Fibroblast of pulmonary artery (primary cell): ENCODE measurements around the gene PCDHGC5.

ENCODE experiments used
- DNase-seq: peaks from one replicate; pipeline ENCODE4 v3.0.0-alpha.2; 2010; ENCODE audit warnings: low read depth
- H3K4me3 ChIP-seq: replicated peaks from 2 replicates; pipeline ENCODE4 v1.5.1; 2011; ENCODE audit warnings: low read depth, mild to moderate bottlenecking, control low read depth, low read length, moderate library complexity
- TF ChIP-seq, protein P1 (sequence below): IDR thresholded peaks from 2 replicates; pipeline ENCODE4 v1.5.1; 2011; ENCODE audit warnings: mild to moderate bottlenecking, control low read depth, low read length, inconsistent platforms; ENCODE audit errors: missing control alignments

The PCDHGC5 gene

DNA sequence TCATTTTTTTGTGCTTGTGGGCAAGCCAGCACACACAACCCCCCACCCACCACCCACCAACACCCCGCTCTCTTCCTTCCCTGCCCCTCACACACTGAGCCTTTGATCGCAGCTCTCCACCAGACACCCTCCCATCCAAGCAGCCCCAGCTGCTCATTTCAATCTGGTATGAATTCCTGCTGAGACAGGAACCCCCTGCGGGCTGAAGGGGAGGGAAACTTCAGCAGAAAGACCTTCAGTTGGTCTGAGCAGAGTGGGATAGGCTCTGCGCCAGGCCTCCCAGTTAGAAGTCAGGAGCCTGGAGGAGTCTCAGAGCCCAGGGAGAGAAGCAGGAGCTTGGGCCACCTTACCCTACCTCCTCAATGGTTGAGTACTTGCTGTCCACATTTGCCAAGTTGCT, 7.2 kb downstream of the PCDHGC5 start:
- H3K4me3 ChIP-seq = no peak overlapping the region
- no peak for DNase-seq
- TF ChIP-seq, protein P1, sequence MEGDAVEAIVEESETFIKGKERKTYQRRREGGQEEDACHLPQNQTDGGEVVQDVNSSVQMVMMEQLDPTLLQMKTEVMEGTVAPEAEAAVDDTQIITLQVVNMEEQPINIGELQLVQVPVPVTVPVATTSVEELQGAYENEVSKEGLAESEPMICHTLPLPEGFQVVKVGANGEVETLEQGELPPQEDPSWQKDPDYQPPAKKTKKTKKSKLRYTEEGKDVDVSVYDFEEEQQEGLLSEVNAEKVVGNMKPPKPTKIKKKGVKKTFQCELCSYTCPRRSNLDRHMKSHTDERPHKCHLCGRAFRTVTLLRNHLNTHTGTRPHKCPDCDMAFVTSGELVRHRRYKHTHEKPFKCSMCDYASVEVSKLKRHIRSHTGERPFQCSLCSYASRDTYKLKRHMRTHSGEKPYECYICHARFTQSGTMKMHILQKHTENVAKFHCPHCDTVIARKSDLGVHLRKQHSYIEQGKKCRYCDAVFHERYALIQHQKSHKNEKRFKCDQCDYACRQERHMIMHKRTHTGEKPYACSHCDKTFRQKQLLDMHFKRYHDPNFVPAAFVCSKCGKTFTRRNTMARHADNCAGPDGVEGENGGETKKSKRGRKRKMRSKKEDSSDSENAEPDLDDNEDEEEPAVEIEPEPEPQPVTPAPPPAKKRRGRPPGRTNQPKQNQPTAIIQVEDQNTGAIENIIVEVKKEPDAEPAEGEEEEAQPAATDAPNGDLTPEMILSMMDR = no peak

GRCh38 chr5:141501761-141502160, 12.9 kb downstream of the PCDHGC5 start:
- H3K4me3 ChIP-seq = no peak overlapping the region
- no peak for DNase-seq
- TF ChIP-seq, protein P1 = no peak

GRCh38 chr5:141503681-141504080, 14.8 kb downstream of the PCDHGC5 start:
- no peak for DNase-seq
- TF ChIP-seq, protein P1 = no peak
- H3K4me3 ChIP-seq = no peak overlapping the region

GRCh38 chr5:141504216-141504615, 15.3 kb downstream of the PCDHGC5 start:
- DNase-seq = no peak
- H3K4me3 ChIP-seq = no peak overlapping the region
- TF ChIP-seq, protein P1 = no peak

DNA sequence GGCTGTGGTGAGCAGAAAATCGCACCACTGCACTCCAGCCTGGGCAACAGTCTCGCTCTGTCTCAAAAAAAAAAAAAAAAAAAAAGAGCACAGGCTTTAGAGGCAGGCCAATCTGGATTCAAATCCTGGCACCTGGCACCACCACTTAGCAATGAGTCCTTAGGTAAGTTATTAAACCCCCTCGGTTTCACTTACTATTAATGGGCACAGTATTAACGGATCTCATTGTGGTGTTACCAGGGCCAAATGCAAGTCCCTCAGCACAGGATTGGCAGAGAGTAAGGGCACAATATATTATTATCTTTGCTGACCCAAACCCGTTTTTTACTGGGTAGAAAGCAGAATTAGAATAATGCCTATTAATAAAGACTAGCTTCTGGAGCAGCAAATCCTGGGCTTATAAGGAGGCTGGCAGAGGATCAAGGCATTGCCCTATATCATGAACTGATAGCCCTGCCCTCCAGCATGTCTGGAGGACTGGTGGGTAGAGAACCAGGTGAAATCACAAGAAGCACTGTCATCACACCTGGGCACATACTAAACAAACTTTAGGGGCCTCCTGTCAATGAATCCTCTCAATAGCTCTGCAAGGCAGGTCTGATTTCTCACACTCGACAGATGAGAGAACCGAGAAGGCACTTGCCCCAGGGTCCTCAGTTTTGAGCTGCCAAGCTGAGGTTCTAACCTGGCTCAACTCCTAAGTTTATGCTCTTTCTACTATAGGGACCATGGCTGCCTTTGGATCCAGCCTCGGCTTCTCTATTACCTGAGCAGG, 17.7 kb downstream of the PCDHGC5 start:
- H3K4me3 ChIP-seq = no peak overlapping the region
- DNase-seq = no peak
- TF ChIP-seq, protein P1 = no peak

DNA sequence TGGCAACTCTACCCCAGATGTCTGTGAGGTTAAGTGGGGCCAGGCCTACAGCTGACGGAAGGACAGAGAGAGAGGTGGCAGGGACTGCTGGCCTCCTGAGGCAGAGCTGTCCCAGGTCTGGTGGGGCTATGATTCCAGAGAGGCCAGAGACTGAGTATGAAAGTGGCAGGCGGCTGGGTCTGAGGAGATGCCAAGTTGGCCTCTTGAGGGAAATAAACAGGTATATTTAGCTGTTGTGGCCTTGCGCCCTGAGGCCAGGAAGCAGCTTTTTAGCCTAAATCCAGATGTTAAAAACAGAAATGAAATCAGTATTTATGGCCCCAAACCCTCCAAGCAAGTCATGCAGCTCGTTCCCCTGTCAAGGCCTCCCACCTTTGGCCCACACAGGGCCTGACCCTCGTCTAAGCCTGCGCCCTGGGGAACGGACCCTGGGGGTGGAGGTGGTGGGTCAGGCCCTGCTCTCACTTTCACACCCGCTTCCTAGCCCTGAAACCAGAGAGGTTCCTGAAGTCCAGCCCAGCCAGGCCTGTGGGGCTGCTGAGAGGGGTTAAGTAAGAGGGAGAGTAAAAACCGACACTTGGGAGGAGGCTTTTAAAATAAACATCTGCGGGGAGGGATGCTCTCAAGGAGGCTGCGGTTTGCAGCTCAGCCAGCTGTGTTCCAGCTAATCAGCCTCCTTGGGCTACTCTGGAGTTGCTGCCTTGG, 18.7 kb downstream of the PCDHGC5 start:
- H3K4me3 ChIP-seq = peak overlapping the region; percentile 44
- TF ChIP-seq, protein P1 = no peak
- DNase-seq = peak; percentile 79
